Ovary (tissue), 9 donors: Measurements from ENCODE around the gene SYNGAP1. TPM values are rescaled to one million over a fixed set of nuclear protein-coding genes. Genes with fewer than 3 reads are reported as not detected.

ENCODE experiments used
- DNase-seq, 5 donors: peaks; one replicate each; pipeline ENCODE4 v3.0.0-alpha.2; 2019 to 2020
- H3K27ac ChIP-seq, 2 donors: fragments of 200-600 bp; one replicate each; pipeline versions ENCODE4 v1.5.1 to v1.8.0; 2019 to 2022
- H3K27me3 ChIP-seq: fragments of 200-600 bp; one replicate; pipeline ENCODE4 v1.8.0; 2022
- H3K36me3 ChIP-seq: fragments of 200-600 bp; sonication (generic); one replicate; pipeline ENCODE4 v1.5.1; 2019
- H3K4me1 ChIP-seq: one replicate; pipeline ENCODE4 v1.8.1; 2013; ENCODE audit warnings: mild to moderate bottlenecking, moderate library complexity; ENCODE audit not compliant: insufficient read depth
- H3K4me3 ChIP-seq: fragments of 200-600 bp; sonication (generic); one replicate; pipeline ENCODE4 v1.5.1; 2017
- H3K9me3 ChIP-seq, 2 donors: fragments of 200-600 bp in 1 of 2; sonication (generic) in 1 of 2; one replicate each; pipeline versions ENCODE4 v1.5.1 to v1.8.1; 2013 to 2019; ENCODE audit warnings: mild to moderate bottlenecking in 1 of 2, moderate library complexity in 1 of 2
- EP300 ChIP-seq: sonication (generic); formaldehyde crosslinking; IDR thresholded peaks from one replicate; pipeline ENCODE4 v1.6.1; 2017; ENCODE audit warnings: antibody characterized with exemption
- POLR2A ChIP-seq: fragments of 450-650 bp; IDR thresholded peaks from one replicate; pipeline ENCODE4 v1.6.1; 2017; ENCODE audit warnings: antibody characterized with exemption, mild to moderate bottlenecking, moderate library complexity
- WGBS, 3 donors: extraction: QIAGEN DNeasy Blood & Tissue Kit in 1 of 3; methylation state at CpG; one replicate each; pipeline versions ENCODE4 v1.1.5 to v1.1.7; 2013 to 2017; 5-methylcytosine and 5-hydroxymethylcytosine counted together
- intact Hi-C, 4 donors: fragments of 100-400 bp; cut with DNase I; formaldehyde crosslinking; loops; one replicate each; pipeline versions ENCODE4 v1.11.0 to v1.15.1; 2022 to 2023
- polyA plus RNA-seq, 2 donors: library from polyadenylated mRNA; stranded (reverse); fragments of 200-250 nt in 1 of 2; fragments of 350-450 nt in 1 of 2; fragmentation: Illumina TruSeq in 1 of 2; extraction: RNeasy Lipid Tissue Mini Kit (QIAGEN cat#74804) in 1 of 2; gene quantifications; one replicate each; pipeline ENCODE4 v1.2.3, GENCODE V29; 2013 to 2014
- total RNA-seq, 7 donors: library from RNA; depleted of rRNA in 2 of 7; stranded (reverse); fragments of >200 nt in 2 of 7; fragmentation: NEBNext Ultra II Directional in 3 of 7; extraction: Animal tissue kit (Norgen Biotek cat#: 25700) in 3 of 7; gene quantifications; one replicate each; pipeline versions ENCODE4 v1.1.0 to v1.2.4, GENCODE V29; 2016 to 2023
- TF ChIP-seq, protein P1 (sequence below), 3 donors: fragments of 450-650 bp in 2 of 3; fragments of 200-600 bp in 1 of 3; IDR thresholded peaks; one replicate each; pipeline versions ENCODE4 v1.5.1 to v1.8.0; 2016 to 2022; ENCODE audit warnings: antibody characterized with exemption in 3 of 3, mild to moderate bottlenecking in 1 of 3
- donor health status: DM: no; HTN: no; CAD: no; lungs with moderate emphysema.
- donor health status: DM: no; HTN: no; CAD: no.
- donor health status: Bipolar disorder and iron deficiency.
- donor health status: DM: yes; HTN: yes; CAD: no.
- donor health status: DM: no; HTN: no; CAD: no.
- donor health status: DM: yes; HTN: yes; CAD: no.

The SYNGAP1 gene
- total and polyA plus RNA-seq, 9 donors = 14.6 to 60.0 (median 33.5) TPM

GRCh38 chr6:33426590-33427511, 7.0 kb downstream of the SYNGAP1 start:
- TF ChIP-seq EP300 = no peak
- TF ChIP-seq, protein P1, sequence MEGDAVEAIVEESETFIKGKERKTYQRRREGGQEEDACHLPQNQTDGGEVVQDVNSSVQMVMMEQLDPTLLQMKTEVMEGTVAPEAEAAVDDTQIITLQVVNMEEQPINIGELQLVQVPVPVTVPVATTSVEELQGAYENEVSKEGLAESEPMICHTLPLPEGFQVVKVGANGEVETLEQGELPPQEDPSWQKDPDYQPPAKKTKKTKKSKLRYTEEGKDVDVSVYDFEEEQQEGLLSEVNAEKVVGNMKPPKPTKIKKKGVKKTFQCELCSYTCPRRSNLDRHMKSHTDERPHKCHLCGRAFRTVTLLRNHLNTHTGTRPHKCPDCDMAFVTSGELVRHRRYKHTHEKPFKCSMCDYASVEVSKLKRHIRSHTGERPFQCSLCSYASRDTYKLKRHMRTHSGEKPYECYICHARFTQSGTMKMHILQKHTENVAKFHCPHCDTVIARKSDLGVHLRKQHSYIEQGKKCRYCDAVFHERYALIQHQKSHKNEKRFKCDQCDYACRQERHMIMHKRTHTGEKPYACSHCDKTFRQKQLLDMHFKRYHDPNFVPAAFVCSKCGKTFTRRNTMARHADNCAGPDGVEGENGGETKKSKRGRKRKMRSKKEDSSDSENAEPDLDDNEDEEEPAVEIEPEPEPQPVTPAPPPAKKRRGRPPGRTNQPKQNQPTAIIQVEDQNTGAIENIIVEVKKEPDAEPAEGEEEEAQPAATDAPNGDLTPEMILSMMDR (IDR thresholded peaks at IDR 0.05) = no peak
- no peak for TF ChIP-seq POLR2A
- 6 to 14% (median 12%) methylated on average over 12 of the region's 12 CpGs for WGBS, 3 donors
- Histone ChIP-seq H3K27ac (peak overlapping the region; percentile 80 to 96), H3K9me3 (no peaks in the 10 kb centered on the region), H3K4me1 (peaks cover 31% of the 10 kb centered on the region), H3K27me3 (no peaks in the 10 kb centered on the region), H3K36me3 (no peaks in the 10 kb centered on the region), H3K4me3 (peak overlapping the region; percentile 59)
- peak in 1 of 5 donors; percentile 46 for DNase-seq
- intact Hi-C loops = loop anchor here in 1 of 4 donors (2.0 to 10.0 kb wide), 2 partner anchors 36 to 112 kb away; partner anchors contain the start of genes KIFC1, TAPBP and ZBTB22

DNA sequence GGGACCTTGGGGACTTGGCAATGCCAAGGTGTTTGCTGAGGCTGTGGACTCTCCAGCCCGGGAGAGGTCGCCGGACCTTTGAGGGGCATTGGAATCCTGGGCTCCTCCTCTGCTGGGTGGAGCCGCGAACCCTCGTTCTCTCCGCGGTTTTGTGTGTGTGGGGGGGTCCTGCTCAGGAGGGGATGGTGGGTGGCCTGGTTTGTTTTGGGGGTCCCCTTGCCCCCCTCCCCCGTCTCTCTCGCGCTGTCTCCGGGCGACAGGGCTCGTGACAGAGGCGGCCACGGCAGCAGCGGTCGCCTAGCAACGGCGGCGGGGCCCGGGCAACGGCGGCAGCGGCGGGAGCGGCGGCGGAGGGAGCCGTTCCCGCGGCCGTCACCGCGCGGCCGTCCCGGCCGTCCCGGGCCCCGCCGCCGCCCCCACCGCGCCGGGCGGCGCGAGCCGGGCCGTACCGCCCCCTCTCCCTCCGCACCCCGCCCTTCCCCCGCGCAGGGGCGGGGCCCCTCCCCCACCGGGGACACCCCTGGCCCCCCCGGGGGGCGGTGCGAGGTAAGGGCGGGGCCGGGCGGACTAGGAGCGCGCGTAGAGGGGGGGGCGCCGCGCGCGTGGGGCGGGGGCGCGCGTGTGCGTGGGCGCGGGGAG, 7.8 kb downstream of the SYNGAP1 start:
- 0 to 1% (median 0%) methylated on average over 8 to 77 of the region's 79 CpGs for WGBS, 3 donors
- peak; percentile 65 to 76 (median 75) for DNase-seq
- intact Hi-C loops = loop anchor here in 1 of 4 donors (2.0 to 10.0 kb wide), 2 partner anchors 37 to 113 kb away; partner anchors contain the start of genes KIFC1, TAPBP and ZBTB22
- peak overlapping the region; percentile 53 for H3K4me3 ChIP-seq
- peaks cover 31% of the 10 kb centered on the region for H3K4me1 ChIP-seq
- TF ChIP-seq, protein P1 (IDR thresholded peaks at IDR 0.05) = no peak
- no peak for TF ChIP-seq EP300
- H3K9me3 ChIP-seq = no peaks in the 10 kb centered on the region
- H3K27me3 ChIP-seq = no peaks in the 10 kb centered on the region
- H3K36me3 ChIP-seq = no peaks in the 10 kb centered on the region
- peak overlapping the region; percentile 80 to 96 for H3K27ac ChIP-seq

- no peaks in the 10 kb centered on the region for H3K27me3 ChIP-seq
- peak overlapping the region; percentile 54 to 80 for H3K27ac ChIP-seq
- 3 to 14% (median 4%) methylated on average over 5 to 33 of the region's 33 CpGs for WGBS, 3 donors
- peak overlapping the region; percentile 53 for H3K4me3 ChIP-seq
- peak in 2 of 5 donors; percentile 38 to 72 for DNase-seq
- intact Hi-C loops = loop anchor here in 1 of 4 donors (10.0 kb wide), 1 partner anchor 114 kb away; the partner anchor contains the start of genes TAPBP and ZBTB22
- no peaks in the 10 kb centered on the region for H3K36me3 ChIP-seq
- TF ChIP-seq POLR2A = no peak
- TF ChIP-seq, protein P1 (IDR thresholded peaks at IDR 0.05) = peak in 1 of 3 donors; percentile 21
- TF ChIP-seq EP300 = no peak
- H3K9me3 ChIP-seq = no peaks in the 10 kb centered on the region
- H3K4me1 ChIP-seq = peaks cover 32% of the 10 kb centered on the region
Observed at GRCh38 chr6:33428224-33428965, 8.5 kb downstream of the SYNGAP1 start.
